CD14-positive monocyte (primary cell): ENCODE data around the gene INPP5A. TPM values are rescaled to one million over a fixed set of nuclear protein-coding genes. Genes with fewer than 3 reads are reported as not detected.

Experiments
- DNase-seq, 3 donors: peaks; one replicate each; pipeline ENCODE4 v3.0.0-alpha.2; 2011 to 2022
- H2AFZ ChIP-seq: 2 replicates; pipeline ENCODE4 v1.6.0; 2012; ENCODE audit warnings: mild to moderate bottlenecking, low read depth, low read length, inconsistent platforms; ENCODE audit not compliant: insufficient read depth, poor library complexity, severe bottlenecking
- H3K27ac ChIP-seq, 2 donors: 1 replicate in 1 of 2; 2 replicates in 1 of 2; pipeline ENCODE4 v1.5.1; 2012 to 2013; ENCODE audit warnings: low read length in 2 of 2, control low read depth in 1 of 2, inconsistent platforms in 1 of 2, low read depth in 1 of 2, mild to moderate bottlenecking in 1 of 2
- H3K27me3 ChIP-seq, 2 donors: one replicate each; pipeline versions ENCODE4 v1.6.0 to v1.6.1; 2011 to 2013; ENCODE audit warnings: low read length in 2 of 2; ENCODE audit not compliant: control insufficient read depth in 2 of 2, insufficient read depth in 2 of 2
- H3K36me3 ChIP-seq, 2 donors: replicated peaks in 1 of 2; 1 replicate in 1 of 2; 2 replicates in 1 of 2; pipeline versions ENCODE4 v1.5.1 to v1.6.1; 2012 to 2013; ENCODE audit warnings: low read length in 2 of 2, control low read depth in 1 of 2, inconsistent platforms in 1 of 2, mild to moderate bottlenecking in 1 of 2; ENCODE audit not compliant: insufficient read depth in 2 of 2, control insufficient read depth in 1 of 2
- H3K4me1 ChIP-seq, 2 donors: 1 replicate in 1 of 2; 2 replicates in 1 of 2; pipeline versions ENCODE4 v1.5.1 to v1.6.1; 2012 to 2013; ENCODE audit warnings: low read length in 2 of 2, control low read depth in 1 of 2, inconsistent platforms in 1 of 2, mild to moderate bottlenecking in 1 of 2, moderate library complexity in 1 of 2; ENCODE audit not compliant: insufficient read depth in 2 of 2, control insufficient read depth in 1 of 2
- H3K4me2 ChIP-seq: replicated peaks from 2 replicates; pipeline ENCODE3; 2012; ENCODE audit warnings: low read length, moderate library complexity, mild to moderate bottlenecking; ENCODE audit not compliant: poor library complexity, severe bottlenecking; ENCODE audit errors: extremely low read depth
- H3K4me3 ChIP-seq, 3 experiments: fragments of 200-600 bp in 1 of 3; sonication (generic) in 1 of 3; replicated peaks in 1 of 3; 1 replicate in 2 of 3; 2 replicates in 1 of 3; pipeline ENCODE4 v1.5.1; 2011 to 2013; ENCODE audit warnings: low read length in 3 of 3, mild to moderate bottlenecking in 3 of 3, control low read depth in 2 of 3, low read depth in 2 of 3, inconsistent platforms in 1 of 3, moderate library complexity in 1 of 3
- H3K79me2 ChIP-seq: 2 replicates; pipeline ENCODE4 v1.6.0; 2012; ENCODE audit warnings: mild to moderate bottlenecking, control low read depth, inconsistent platforms, low read length, moderate library complexity; ENCODE audit not compliant: insufficient read depth
- H3K9ac ChIP-seq: 2 replicates; pipeline ENCODE4 v1.6.0; 2017; ENCODE audit warnings: low read length, mild to moderate bottlenecking; ENCODE audit not compliant: insufficient read depth, poor library complexity, severe bottlenecking
- H3K9me3 ChIP-seq, 2 donors: replicated peaks in 1 of 2; 1 replicate in 1 of 2; 2 replicates in 1 of 2; pipeline versions ENCODE4 v1.5.1 to v1.6.1; 2012 to 2013; ENCODE audit warnings: low read length in 2 of 2, control low read depth in 1 of 2; ENCODE audit not compliant: control insufficient read depth in 1 of 2, insufficient read depth in 1 of 2
- H4K20me1 ChIP-seq: 2 replicates; pipeline ENCODE4 v1.6.0; 2012; ENCODE audit warnings: mild to moderate bottlenecking, low read length, control low read depth, moderate library complexity; ENCODE audit not compliant: insufficient read depth
- H3K27ac Mint-ChIP-seq, 7 donors: one replicate each; pipeline ENCODE4 v1.8.0; 2020; ENCODE audit warnings: mild to moderate bottlenecking in 7 of 7, mixed read lengths in 7 of 7, moderate library complexity in 6 of 7, inconsistent platforms in 2 of 7
- H3K27me3 Mint-ChIP-seq, 3 donors: one replicate each; pipeline ENCODE4 v1.8.0; 2021 to 2022; ENCODE audit warnings: low read depth in 3 of 3, mild to moderate bottlenecking in 3 of 3, mixed read lengths in 3 of 3, moderate library complexity in 3 of 3, inconsistent platforms in 1 of 3
- H3K36me3 Mint-ChIP-seq, 2 donors: one replicate each; pipeline ENCODE4 v1.8.0; 2020; ENCODE audit warnings: mixed read lengths in 2 of 2, inconsistent platforms in 1 of 2, mild to moderate bottlenecking in 1 of 2
- H3K4me1 Mint-ChIP-seq: one replicate; pipeline ENCODE4 v1.8.0; 2020; ENCODE audit warnings: mild to moderate bottlenecking, mixed read lengths
- H3K4me3 Mint-ChIP-seq, 2 donors: one replicate each; pipeline ENCODE4 v1.8.0; 2020; ENCODE audit warnings: mild to moderate bottlenecking in 2 of 2, mixed read lengths in 2 of 2, moderate library complexity in 1 of 2
- H3K9me3 Mint-ChIP-seq, 7 donors: one replicate each; pipeline ENCODE4 v1.8.0; 2020 to 2022; ENCODE audit warnings: mixed read lengths in 7 of 7, mild to moderate bottlenecking in 6 of 7, moderate library complexity in 6 of 7, inconsistent platforms in 2 of 7
- WGBS: methylation state at CpG from one replicate; pipeline ENCODE4 v1.1.5; 2013; ENCODE audit warnings: missing lambda C conversion rate; ENCODE audit not compliant: insufficient coverage; 5-methylcytosine and 5-hydroxymethylcytosine counted together
- intact Hi-C, 2 donors: fragments of 100-400 bp; cut with micrococcal nuclease; formaldehyde crosslinking; loops; one replicate each; pipeline versions ENCODE4 v1.15.0 to v1.15.1; 2023
- polyA plus RNA-seq, 3 donors: library from polyadenylated mRNA; depleted of rRNA in 1 of 3; unstranded in 2 of 3; stranded (reverse) in 1 of 3; fragments of 300-500 nt in 2 of 3; fragments of >200 nt in 1 of 3; fragmentation: Illumina TruSeq in 2 of 3; gene quantifications; 1 replicate in 2 of 3; 2 replicates in 1 of 3; pipeline ENCODE4 v1.2.3, GENCODE V29; 2012 to 2021
- TF ChIP-seq, protein P1 (sequence below): fragments of 200-600 bp; IDR thresholded peaks from one replicate; pipeline ENCODE4 v1.8.0; 2022; ENCODE audit warnings: antibody characterized with exemption, mild to moderate bottlenecking

The INPP5A gene
- polyA plus RNA-seq, 3 donors = 0.87 to 17.2 (median 2.9) TPM

DNA sequence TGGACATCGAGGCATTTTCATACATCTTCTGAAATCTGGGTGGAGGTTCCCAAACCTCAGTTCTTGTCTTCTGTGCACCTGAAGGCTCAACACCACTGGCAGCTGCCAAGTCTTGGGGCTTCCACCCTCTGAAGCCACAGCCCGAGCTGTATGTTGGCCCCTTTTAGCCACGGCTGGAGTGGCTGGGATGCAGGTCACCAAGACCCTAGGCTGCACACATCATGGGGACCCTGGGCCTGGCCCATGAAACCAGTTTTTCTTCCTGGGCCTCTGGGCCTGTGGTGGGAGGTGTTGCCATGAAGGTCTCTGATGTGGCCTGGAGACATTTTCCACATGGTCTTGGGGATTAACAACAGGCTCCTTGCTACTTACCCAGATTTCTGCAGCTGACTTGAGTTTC is 62.1 kb downstream of the INPP5A start:
- TF ChIP-seq, protein P1, sequence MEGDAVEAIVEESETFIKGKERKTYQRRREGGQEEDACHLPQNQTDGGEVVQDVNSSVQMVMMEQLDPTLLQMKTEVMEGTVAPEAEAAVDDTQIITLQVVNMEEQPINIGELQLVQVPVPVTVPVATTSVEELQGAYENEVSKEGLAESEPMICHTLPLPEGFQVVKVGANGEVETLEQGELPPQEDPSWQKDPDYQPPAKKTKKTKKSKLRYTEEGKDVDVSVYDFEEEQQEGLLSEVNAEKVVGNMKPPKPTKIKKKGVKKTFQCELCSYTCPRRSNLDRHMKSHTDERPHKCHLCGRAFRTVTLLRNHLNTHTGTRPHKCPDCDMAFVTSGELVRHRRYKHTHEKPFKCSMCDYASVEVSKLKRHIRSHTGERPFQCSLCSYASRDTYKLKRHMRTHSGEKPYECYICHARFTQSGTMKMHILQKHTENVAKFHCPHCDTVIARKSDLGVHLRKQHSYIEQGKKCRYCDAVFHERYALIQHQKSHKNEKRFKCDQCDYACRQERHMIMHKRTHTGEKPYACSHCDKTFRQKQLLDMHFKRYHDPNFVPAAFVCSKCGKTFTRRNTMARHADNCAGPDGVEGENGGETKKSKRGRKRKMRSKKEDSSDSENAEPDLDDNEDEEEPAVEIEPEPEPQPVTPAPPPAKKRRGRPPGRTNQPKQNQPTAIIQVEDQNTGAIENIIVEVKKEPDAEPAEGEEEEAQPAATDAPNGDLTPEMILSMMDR = no peak
- Histone ChIP-seq H3K4me3 (no peak overlapping the region), H3K36me3 (peaks cover 0 to 13% of the 10 kb centered on the region in 2 donors), H3K79me2 (peaks cover 100% of the 10 kb centered on the region), H2AFZ (no peak overlapping the region), H3K9ac (no peak overlapping the region), H3K9me3 (peaks cover 16 to 31% of the 10 kb centered on the region in 2 donors), H3K27ac (no peak overlapping the region), H4K20me1 (peaks cover 84% of the 10 kb centered on the region), H3K4me1 (peaks cover 8 to 17% of the 10 kb centered on the region in 2 donors), H3K27me3 (no peaks in the 10 kb centered on the region), H3K4me2 (no peak overlapping the region)
- H3K4me1 Mint-ChIP-seq = peaks cover 27% of the 10 kb centered on the region
- 100% methylated on average over 3 of the region's 3 CpGs for WGBS
- H3K4me3 Mint-ChIP-seq = no peak overlapping the region
- peaks cover 21 to 37% (median 32%) of the 10 kb centered on the region in 7 donors for H3K9me3 Mint-ChIP-seq
- peaks cover 18 to 31% of the 10 kb centered on the region in 2 donors for H3K36me3 Mint-ChIP-seq
- H3K27ac Mint-ChIP-seq = no peak overlapping the region
- peaks cover 0 to 2% (median 1%) of the 10 kb centered on the region in 3 donors for H3K27me3 Mint-ChIP-seq
- DNase-seq = no peak
- intact Hi-C loops = loop anchor here in 1 of 2 donors (5.0 kb wide), 1 partner anchor 38 kb away; no protein-coding TSS in a partner anchor

DNA sequence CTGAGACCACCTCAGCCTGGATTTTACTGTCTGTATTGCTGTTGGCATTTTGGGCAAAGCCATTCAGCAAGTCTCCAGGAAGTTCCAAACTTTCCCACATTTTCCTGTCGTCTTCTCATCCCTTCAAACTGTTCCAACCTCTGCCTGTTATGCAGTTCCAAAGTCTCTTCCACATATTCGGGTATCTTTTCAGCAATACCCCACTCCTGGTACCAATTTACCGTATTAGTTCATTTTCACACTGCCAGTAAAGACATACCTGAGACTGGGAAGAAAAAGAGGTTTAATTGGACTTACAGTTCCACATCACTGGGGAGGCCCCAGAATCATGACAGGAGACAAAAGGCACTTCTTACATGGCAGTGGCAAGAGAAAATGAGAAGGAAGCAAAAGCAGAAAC is 62.8 kb downstream of the INPP5A start:
- peaks cover 8 to 17% of the 10 kb centered on the region in 2 donors for H3K4me1 ChIP-seq
- peaks cover 27% of the 10 kb centered on the region for H3K4me1 Mint-ChIP-seq
- H3K36me3 ChIP-seq = peaks cover 0 to 13% of the 10 kb centered on the region in 2 donors
- peaks cover 18 to 31% of the 10 kb centered on the region in 2 donors for H3K36me3 Mint-ChIP-seq
- H3K9me3 ChIP-seq = peaks cover 16 to 31% of the 10 kb centered on the region in 2 donors
- no peaks in the 10 kb centered on the region for H3K27me3 ChIP-seq
- no peak overlapping the region for H3K4me3 ChIP-seq
- peaks cover 21 to 37% (median 32%) of the 10 kb centered on the region in 7 donors for H3K9me3 Mint-ChIP-seq
- H3K4me2 ChIP-seq = no peak overlapping the region
- H3K27me3 Mint-ChIP-seq = peaks cover 0 to 2% (median 1%) of the 10 kb centered on the region in 3 donors
- 80% methylated on average over 1 of the region's 3 CpGs for WGBS
- no peak overlapping the region for H3K27ac ChIP-seq
- H2AFZ ChIP-seq = no peak overlapping the region
- no peak for DNase-seq
- no peak overlapping the region for H3K4me3 Mint-ChIP-seq
- TF ChIP-seq, protein P1 = no peak
- intact Hi-C loops = no loop called here
- H3K79me2 ChIP-seq = peaks cover 96% of the 10 kb centered on the region
- no peak overlapping the region for H3K9ac ChIP-seq
- H3K27ac Mint-ChIP-seq = no peak overlapping the region
- H4K20me1 ChIP-seq = peaks cover 83% of the 10 kb centered on the region
